ENCODE data around the gene FRY.

- TF ChIP-seq CTCF (IDR thresholded peaks at IDR 0.05) (no peak), USF2 (CRISPR knock-in tag; IDR thresholded peaks at IDR 0.05) (no peak), SP1 (CRISPR knock-in tag; conservative IDR thresholded peaks at IDR 0.05) (no peak), CBFB (CRISPR knock-in tag; IDR thresholded peaks at IDR 0.05; ENCODE audit: low read depth) (no peak), ZMAT4 (CRISPR knock-in tag; IDR thresholded peaks at IDR 0.05) (no peak)
Observed at GRCh38 chr13:32214071-32214470, 182.5 kb downstream of the FRY start.

Data from WTC11 (cell line).